Endodermal cell (in vitro differentiated cells): ENCODE measurements around the gene DLG2. TPM values are rescaled to one million over a fixed set of nuclear protein-coding genes. Genes with fewer than 3 reads are reported as not detected.

Experiments
- DNase-seq: peaks from one replicate; pipeline ENCODE4 v3.0.0-alpha.2; 2017
- H3K27ac ChIP-seq: 2 replicates; pipeline ENCODE4 v1.5.1; 2013; ENCODE audit warnings: mild to moderate bottlenecking, low read depth, low read length, moderate library complexity
- H3K27me3 ChIP-seq: 2 replicates; pipeline ENCODE4 v1.6.1; 2013; ENCODE audit warnings: mild to moderate bottlenecking, low read length, moderate library complexity; ENCODE audit not compliant: insufficient read depth, control insufficient read depth, poor library complexity, severe bottlenecking
- H3K36me3 ChIP-seq: 2 replicates; pipeline ENCODE4 v1.7.0; 2013; ENCODE audit warnings: mild to moderate bottlenecking, low read length, moderate library complexity; ENCODE audit not compliant: control insufficient read depth, insufficient read depth
- H3K4me1 ChIP-seq: one replicate; pipeline ENCODE4 v1.7.0; 2013; ENCODE audit warnings: low read length; ENCODE audit not compliant: control insufficient read depth, insufficient read depth
- H3K4me3 ChIP-seq: 2 replicates; pipeline ENCODE4 v1.5.1; 2013; ENCODE audit warnings: mild to moderate bottlenecking, low read length, moderate library complexity
- H3K9ac ChIP-seq: 2 replicates; pipeline ENCODE4 v1.6.1; 2013; ENCODE audit warnings: mild to moderate bottlenecking, low read length, moderate library complexity; ENCODE audit not compliant: poor library complexity, severe bottlenecking; ENCODE audit errors: extremely low read depth
- H3K9me3 ChIP-seq: 2 replicates; pipeline ENCODE4 v1.6.1; 2013; ENCODE audit warnings: mild to moderate bottlenecking, low read length, moderate library complexity; ENCODE audit not compliant: control insufficient read depth
- H3K27ac Mint-ChIP-seq: 2 replicates; pipeline ENCODE4 v1.8.0; 2020; ENCODE audit warnings: mixed read lengths
- H3K27me3 Mint-ChIP-seq: 2 replicates; pipeline ENCODE4 v1.8.0; 2021; ENCODE audit warnings: mild to moderate bottlenecking, mixed read lengths; ENCODE audit not compliant: insufficient read depth
- H3K36me3 Mint-ChIP-seq: 2 replicates; pipeline ENCODE4 v1.8.0; 2020; ENCODE audit warnings: low read depth, mixed read lengths
- H3K4me1 Mint-ChIP-seq: 2 replicates; pipeline ENCODE4 v1.8.0; 2020; ENCODE audit warnings: mixed read lengths
- H3K4me3 Mint-ChIP-seq: 2 replicates; pipeline ENCODE4 v1.8.0; 2020; ENCODE audit warnings: mild to moderate bottlenecking, moderate library complexity, mixed read lengths
- H3K9me3 Mint-ChIP-seq: 2 replicates; pipeline ENCODE4 v1.8.0; 2020; ENCODE audit warnings: mild to moderate bottlenecking, mixed read lengths
- WGBS, 2 experiments: methylation state at CpG; one replicate each; pipeline versions ENCODE4 v1.1.5 to v1.1.7; 2013; ENCODE audit warnings: missing lambda C conversion rate in 2 of 2, mixed read lengths in 1 of 2; ENCODE audit not compliant: insufficient coverage in 1 of 2, insufficient read length in 1 of 2; 5-methylcytosine and 5-hydroxymethylcytosine counted together
- total RNA-seq, 2 donors: library from RNA; stranded (reverse); fragmentation: NEBNext Ultra II Directional in 1 of 2; extraction: Animal tissue kit (Norgen Biotek cat#: 25700) in 1 of 2; gene quantifications; 2 replicates in 1 of 2; 3 replicates in 1 of 2; pipeline ENCODE4 v1.2.1, GENCODE V29; 2021
- TF ChIP-seq, protein P1 (sequence below): fragments of 200-600 bp; sonication (generic); conservative IDR thresholded peaks from 2 replicates; pipeline ENCODE4 v1.5.0; 2021; ENCODE audit warnings: antibody characterized with exemption, mild to moderate bottlenecking

DLG2 gene
- total RNA-seq, 2 donors from 2014 or later = 9.6 to 10.6 TPM

DNA sequence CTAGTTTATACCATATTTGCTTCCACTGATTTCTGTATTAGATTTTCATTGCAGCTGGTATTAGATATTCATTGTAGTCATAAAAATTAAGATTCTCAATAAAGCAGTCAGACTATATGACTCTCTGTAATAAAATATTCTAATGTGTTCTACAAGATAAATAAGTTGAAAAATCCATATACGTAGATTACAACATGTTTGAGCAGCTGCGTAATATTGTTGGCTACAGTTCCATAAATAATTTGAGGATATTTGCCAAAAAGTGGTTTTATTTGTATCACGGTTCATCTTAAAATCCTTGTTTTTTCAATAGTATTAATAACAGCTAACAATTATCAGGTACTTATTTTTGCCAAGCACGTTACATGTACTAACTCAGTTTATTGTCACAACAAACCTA is 1672.4 kb downstream of the DLG2 start:
- no peak overlapping the region for H3K9ac ChIP-seq
- H3K9me3 Mint-ChIP-seq = peaks cover 5% of the 10 kb centered on the region
- H3K4me1 ChIP-seq = no peaks in the 10 kb centered on the region
- no peaks in the 10 kb centered on the region for H3K27me3 Mint-ChIP-seq
- H3K27me3 ChIP-seq = no peaks in the 10 kb centered on the region
- no peak overlapping the region for H3K4me3 Mint-ChIP-seq
- H3K4me1 Mint-ChIP-seq = peaks cover 20% of the 10 kb centered on the region
- H3K9me3 ChIP-seq = peaks cover 12% of the 10 kb centered on the region
- no peaks in the 10 kb centered on the region for H3K36me3 ChIP-seq
- WGBS, 2 experiments = 100% methylated on average over 1 to 3 of the region's 4 CpGs
- no peaks in the 10 kb centered on the region for H3K36me3 Mint-ChIP-seq
- H3K4me3 ChIP-seq = no peak overlapping the region
- TF ChIP-seq, protein P1, sequence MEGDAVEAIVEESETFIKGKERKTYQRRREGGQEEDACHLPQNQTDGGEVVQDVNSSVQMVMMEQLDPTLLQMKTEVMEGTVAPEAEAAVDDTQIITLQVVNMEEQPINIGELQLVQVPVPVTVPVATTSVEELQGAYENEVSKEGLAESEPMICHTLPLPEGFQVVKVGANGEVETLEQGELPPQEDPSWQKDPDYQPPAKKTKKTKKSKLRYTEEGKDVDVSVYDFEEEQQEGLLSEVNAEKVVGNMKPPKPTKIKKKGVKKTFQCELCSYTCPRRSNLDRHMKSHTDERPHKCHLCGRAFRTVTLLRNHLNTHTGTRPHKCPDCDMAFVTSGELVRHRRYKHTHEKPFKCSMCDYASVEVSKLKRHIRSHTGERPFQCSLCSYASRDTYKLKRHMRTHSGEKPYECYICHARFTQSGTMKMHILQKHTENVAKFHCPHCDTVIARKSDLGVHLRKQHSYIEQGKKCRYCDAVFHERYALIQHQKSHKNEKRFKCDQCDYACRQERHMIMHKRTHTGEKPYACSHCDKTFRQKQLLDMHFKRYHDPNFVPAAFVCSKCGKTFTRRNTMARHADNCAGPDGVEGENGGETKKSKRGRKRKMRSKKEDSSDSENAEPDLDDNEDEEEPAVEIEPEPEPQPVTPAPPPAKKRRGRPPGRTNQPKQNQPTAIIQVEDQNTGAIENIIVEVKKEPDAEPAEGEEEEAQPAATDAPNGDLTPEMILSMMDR = no peak
- no peak overlapping the region for H3K27ac Mint-ChIP-seq
- no peak for DNase-seq
- no peak overlapping the region for H3K27ac ChIP-seq

DNA sequence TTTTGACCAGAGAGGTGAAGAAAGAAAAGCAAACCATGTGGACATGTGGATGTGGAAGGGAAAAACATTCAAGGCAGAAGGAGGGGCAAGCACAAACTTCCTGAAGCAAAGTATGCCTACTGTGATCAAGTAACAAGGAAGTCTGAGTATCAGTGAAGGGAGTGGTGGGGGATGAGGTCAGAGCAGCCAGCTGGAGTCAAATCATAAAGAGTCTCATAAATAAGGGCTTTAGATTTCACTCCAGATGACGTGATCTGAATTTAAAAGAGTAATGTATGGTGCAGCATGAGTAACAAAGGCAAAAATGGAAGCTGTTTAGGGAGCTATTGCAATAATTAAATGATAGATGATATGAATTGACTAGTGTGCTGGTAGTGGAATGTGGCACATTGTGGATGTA is 1675.6 kb downstream of the DLG2 start:
- Histone ChIP-seq H3K4me3 (no peak overlapping the region), H3K27ac (no peak overlapping the region), H3K9me3 (peaks cover 12% of the 10 kb centered on the region), H3K36me3 (no peaks in the 10 kb centered on the region), H3K27me3 (no peaks in the 10 kb centered on the region), H3K4me1 (peaks cover 4% of the 10 kb centered on the region), H3K9ac (no peak overlapping the region)
- H3K27ac Mint-ChIP-seq = peak overlapping the region; percentile 53
- H3K36me3 Mint-ChIP-seq = no peaks in the 10 kb centered on the region
- H3K4me3 Mint-ChIP-seq = no peak overlapping the region
- TF ChIP-seq, protein P1 = no peak
- peaks cover 5% of the 10 kb centered on the region for H3K9me3 Mint-ChIP-seq
- DNase-seq = no peak
- no peaks in the 10 kb centered on the region for H3K27me3 Mint-ChIP-seq
- H3K4me1 Mint-ChIP-seq = peaks cover 21% of the 10 kb centered on the region
- WGBS, 2 experiments = 63 to 97% methylated on average over 1 of the region's 1 CpG

- Mint-ChIP-seq H3K9me3 (no peaks in the 10 kb centered on the region), H3K4me1 (peaks cover 21% of the 10 kb centered on the region), H3K36me3 (no peaks in the 10 kb centered on the region), H3K4me3 (no peak overlapping the region), H3K27me3 (no peaks in the 10 kb centered on the region), H3K27ac (no peak overlapping the region)
- H3K9ac ChIP-seq = no peak overlapping the region
- TF ChIP-seq, protein P1 = no peak
- no peaks in the 10 kb centered on the region for H3K36me3 ChIP-seq
- H3K27ac ChIP-seq = no peak overlapping the region
- no peak for DNase-seq
- H3K4me3 ChIP-seq = no peak overlapping the region
- H3K9me3 ChIP-seq = no peaks in the 10 kb centered on the region
- peaks cover 4% of the 10 kb centered on the region for H3K4me1 ChIP-seq
- H3K27me3 ChIP-seq = no peaks in the 10 kb centered on the region
These were observed 1678.9 kb downstream of the DLG2 start for GRCh38 chr11:83948200-83948599.
